Dermis microvascular lymphatic vessel endothelial cell (primary cell): ENCODE results near the gene SPANXN1. TPM values are rescaled to one million over a fixed set of nuclear protein-coding genes. Genes with fewer than 3 reads are reported as not detected.
"Not testable (repeated sequence)": the region's sequence is repeated elsewhere in the genome, so short reads cannot be mapped to it uniquely, and the experiment has no call there.

Source experiments
- DNase-seq, 2 donors: peaks; one replicate each; pipeline versions ENCODE4 v3.0.0 to v3.0.0-alpha.2; 2010; ENCODE audit warnings: low read depth in 2 of 2
- total RNA-seq: library from RNA; depleted of rRNA; stranded (reverse); fragments of >200 nt; gene quantifications from 2 replicates; pipeline ENCODE4 v1.2.1, GENCODE V29; 2014

Gene SPANXN1, protein sequence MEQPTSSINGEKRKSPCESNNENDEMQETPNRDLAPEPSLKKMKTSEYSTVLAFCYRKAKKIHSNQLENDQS
- total RNA-seq, result not detected in 2 replicates

DNA sequence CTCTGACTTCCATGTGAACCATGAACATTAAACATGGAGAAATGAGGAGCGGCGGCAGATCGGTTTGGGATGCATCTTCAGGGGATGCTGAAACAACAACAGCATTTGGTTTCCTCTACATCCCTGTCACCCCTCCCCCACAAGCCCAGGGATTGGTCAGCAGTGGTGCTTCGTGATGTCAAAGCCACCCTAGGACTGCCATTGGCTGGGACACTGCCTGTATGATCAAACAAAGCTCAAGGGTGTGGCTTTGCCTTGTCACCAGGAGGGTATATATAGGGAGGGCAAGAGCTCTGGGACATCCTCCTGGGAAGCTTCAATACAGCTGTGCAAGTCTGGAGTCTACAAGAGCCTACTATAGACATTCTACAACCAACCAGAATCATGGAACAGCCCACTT is at the start of gene SPANXN1:
TSS of gene SPANXN1 (plus strand) at position 301 of the 400 bp plus-strand sequence. CDS start at position 385, 84 bp downstream.
- DNase-seq, result not testable (repeated sequence)

DNA sequence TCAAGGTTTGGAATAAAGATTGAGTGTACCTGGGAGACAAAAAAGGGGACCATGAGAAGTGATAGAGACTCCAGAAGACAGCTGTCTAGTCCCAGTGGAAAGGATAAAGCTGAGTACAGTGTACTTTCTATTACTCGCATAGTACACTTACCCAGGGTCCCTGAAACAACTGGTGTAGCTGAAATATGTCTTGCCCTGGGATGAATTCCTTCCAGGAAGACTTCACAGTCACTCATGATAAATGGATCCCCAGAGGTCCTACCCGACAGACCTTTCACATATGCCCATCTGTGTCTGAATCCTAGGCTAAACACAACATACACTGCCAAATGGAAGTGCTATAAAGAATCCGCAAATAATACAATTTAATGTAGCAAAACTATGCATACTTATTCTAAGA is 48.2 kb upstream of the SPANXN1 start:
- no peak for DNase-seq

DNA sequence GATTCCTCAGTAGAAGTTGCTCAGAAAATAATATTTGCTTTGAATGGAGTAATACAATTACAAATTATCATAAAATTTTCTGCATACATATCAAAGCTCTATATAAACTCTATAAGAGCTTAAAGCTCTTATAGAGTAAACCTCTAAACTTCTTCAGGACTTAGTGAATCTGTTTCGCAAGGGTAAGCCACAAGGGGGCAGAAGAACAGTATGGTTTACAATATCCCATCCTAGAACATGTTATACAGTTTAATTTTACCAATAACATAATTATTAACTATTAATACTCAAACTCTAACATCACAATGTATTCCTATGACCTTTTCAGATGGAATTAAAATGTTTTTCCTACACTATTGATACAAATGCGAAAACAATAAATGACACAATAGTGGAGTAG is 33.8 kb upstream of the SPANXN1 start:
- DNase-seq, result no peak

DNA sequence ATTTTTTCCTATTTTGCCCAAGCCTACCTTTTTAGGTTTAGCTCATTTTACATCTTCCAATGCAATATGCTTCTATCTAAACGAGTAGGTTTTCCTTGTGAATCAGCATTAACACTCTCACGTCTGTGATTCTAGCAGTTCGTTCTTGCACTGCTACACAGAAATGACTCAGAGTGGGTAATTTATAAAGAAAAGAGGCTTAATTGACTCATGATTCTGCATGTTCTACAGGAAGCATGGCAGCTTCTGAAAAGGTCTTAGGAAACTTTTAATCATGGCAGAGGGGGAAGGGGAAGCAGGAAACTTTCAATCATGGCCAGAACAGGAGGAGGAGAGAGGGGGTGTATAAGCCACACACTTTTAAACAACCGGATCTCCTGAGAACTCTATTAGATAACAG is 44.9 kb downstream of the SPANXN1 start:
- no peak for DNase-seq
